G401 (cell line): ENCODE measurements around the gene LCE1F. TPM values are rescaled to one million over a fixed set of nuclear protein-coding genes. Genes with fewer than 3 reads are reported as not detected.

Experiments
- DNase-seq: peaks from one replicate; pipeline ENCODE4 v3.0.0-alpha.2; 2015; ENCODE audit warnings: low spot score
- in situ Hi-C: cut with HindIII; loops from 2 replicates; pipeline ENCODE4 v1.10.0; 2016; ENCODE audit warnings: low sequenced_read_pairs, mixed read lengths
- total RNA-seq: library from RNA; depleted of rRNA; stranded (reverse); fragments of >200 nt; shearing (Covaris generic); gene quantifications from 2 replicates; pipeline ENCODE4 v1.2.3, GENCODE V29; 2014; rRNA removed

The LCE1F gene
- total RNA-seq = not detected in 2 replicates

GRCh38 chr1:152774875-152775274 is at the start of gene LCE1F:
Gene LCE1F (plus strand): TSS chr1:152775140. CDS start chr1:152776372, 1,232 bp downstream.
- in situ Hi-C loops = no loop called here
- DNase-seq = no peak

DNA sequence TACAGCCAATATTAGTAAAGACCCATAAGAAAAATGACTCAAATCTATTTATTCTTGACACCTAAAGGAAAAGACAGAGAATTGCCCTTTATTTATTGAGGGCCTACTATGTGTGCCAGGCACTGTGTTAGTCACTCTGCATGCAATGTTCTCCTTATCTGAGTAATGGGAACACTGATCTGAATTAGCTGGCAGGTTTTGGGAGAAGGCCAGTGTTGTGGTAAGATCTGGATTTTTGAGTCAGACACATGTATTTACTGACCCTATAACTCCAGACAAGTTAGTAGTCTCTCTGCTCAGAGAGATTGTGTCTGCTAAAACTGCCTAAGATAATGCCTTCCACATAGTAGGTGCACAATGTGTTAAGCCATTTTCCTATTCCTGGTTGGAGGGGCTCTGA is 49.7 kb upstream of the LCE1F start:
- in situ Hi-C loops = no loop called here
- no peak for DNase-seq

GRCh38 chr1:152728986-152729385 is 46.0 kb upstream of the LCE1F start:
- no peak for DNase-seq
- in situ Hi-C loops = no loop called here

GRCh38 chr1:152735648-152736047 is 39.3 kb upstream of the LCE1F start:
- in situ Hi-C loops = no loop called here
- no peak for DNase-seq

- DNase-seq = no peak
- in situ Hi-C loops = no loop called here
Observed at GRCh38 chr1:152737997-152738396, 36.9 kb upstream of the LCE1F start.

DNA sequence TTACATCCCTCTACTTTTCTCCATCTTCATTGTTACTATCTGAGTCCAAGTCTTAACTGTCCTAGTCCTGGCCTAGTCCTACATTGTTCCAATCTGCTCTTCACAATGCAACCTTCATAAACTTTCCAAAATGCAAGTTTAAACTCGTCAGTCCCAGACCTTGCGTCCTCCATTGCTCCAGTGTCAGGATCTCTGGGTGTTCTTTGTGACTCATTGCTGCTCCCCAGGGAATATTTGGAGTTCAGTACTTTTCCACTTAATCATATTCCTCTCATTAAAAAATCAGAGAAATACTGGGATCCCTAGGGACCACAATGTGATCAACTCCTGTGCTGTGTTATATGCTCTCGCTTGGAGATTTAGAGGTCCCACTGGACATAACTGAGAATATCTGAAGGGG is 35.1 kb upstream of the LCE1F start:
- DNase-seq = no peak
- in situ Hi-C loops = no loop called here

DNA sequence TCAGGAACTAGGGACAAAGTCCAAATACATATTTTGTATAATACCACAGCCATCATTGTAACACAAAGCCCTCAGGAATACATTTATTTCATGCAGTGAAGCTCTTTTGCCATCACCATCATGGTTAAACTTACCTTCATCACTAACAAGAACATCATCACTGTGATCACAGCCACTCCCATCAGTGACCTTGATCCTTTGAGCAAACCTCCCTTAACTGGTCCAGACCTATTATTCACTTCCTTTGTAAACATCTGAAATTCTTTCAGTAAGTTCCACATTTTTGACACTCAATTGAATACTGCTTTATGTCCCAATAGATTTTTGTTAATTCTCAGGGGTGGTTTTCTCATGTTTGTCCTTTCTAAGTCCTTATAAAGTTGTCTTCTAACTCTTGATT is 33.3 kb upstream of the LCE1F start:
- in situ Hi-C loops = no loop called here
- no peak for DNase-seq

DNA sequence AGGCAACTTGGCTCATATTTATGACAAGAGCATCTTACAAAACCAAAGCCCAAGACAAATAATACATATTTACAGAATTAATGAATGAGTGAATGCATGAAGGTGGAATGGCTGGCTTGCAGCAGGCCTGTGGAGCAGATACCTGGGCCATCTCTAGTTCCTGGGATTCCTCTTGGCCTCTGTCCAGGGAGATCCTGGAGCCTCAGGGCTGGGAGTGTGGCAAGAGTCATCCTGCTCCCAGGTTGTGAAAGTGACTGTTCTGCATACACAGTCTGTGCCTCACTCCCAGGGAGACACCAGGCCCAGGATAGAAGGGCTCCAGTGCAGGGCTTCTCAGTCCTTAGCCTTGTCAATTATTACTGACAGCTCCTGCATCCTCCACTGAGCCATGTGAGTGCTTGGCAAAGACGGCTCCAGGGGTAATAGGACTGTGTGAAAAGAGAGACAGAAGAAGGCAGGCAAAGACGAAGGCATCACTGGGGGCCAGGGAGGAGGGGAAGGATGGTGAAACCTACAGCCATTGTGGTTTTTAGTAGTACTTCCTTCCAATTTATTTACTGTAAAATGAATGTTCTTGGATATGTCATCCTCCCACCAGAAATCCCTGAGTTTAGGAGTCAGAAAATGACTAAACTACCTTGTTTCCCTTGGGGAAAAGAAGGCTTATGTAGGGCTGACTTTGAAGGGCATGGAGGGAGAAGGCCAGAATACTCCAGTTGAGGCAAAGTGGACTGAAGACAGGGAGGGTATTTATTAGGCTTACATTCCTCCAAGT is 31.4 kb upstream of the LCE1F start:
- no peak for DNase-seq
- in situ Hi-C loops = no loop called here

DNA sequence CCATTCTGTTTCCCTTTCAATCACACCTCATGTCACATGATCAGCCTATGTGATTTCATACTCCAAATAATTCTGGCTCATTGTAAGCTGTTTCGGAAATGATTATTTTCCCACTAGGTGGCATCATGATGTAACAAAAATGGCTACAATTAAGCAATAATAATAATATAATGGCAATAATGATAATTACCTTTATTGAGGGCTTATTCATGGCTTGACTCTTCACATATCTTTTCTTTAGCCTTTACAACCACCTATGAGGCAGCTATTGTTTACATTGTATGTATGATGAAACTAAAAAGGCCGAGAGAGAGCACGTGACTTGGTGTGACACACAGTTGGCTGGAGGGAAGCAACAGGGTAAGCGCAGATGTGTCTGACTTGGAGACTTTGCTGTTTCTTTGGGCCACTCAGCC is 29.6 kb upstream of the LCE1F start:
- DNase-seq = no peak
- in situ Hi-C loops = no loop called here

- in situ Hi-C loops = no loop called here
- no peak for DNase-seq
Observed at GRCh38 chr1:152745765-152746444, 29.0 kb upstream of the LCE1F start.

- DNase-seq = no peak
- in situ Hi-C loops = no loop called here
Observed at GRCh38 chr1:152747831-152748230, 27.1 kb upstream of the LCE1F start.

- no peak for DNase-seq
- in situ Hi-C loops = no loop called here
Observed at GRCh38 chr1:152752225-152752624, 22.7 kb upstream of the LCE1F start.

GRCh38 chr1:152753586-152753985 is 21.4 kb upstream of the LCE1F start:
- no peak for DNase-seq
- in situ Hi-C loops = no loop called here

GRCh38 chr1:152756872-152757271 is 18.1 kb upstream of the LCE1F start:
- no peak for DNase-seq
- in situ Hi-C loops = no loop called here

GRCh38 chr1:152757747-152758146 is 17.2 kb upstream of the LCE1F start, which contains the start of gene KPRP:
Gene KPRP (plus strand): TSS chr1:152758025. CDS start chr1:152759589, 1,564 bp downstream.
- no peak for DNase-seq
- in situ Hi-C loops = no loop called here

- DNase-seq = no peak
- in situ Hi-C loops = no loop called here
Observed at GRCh38 chr1:152758636-152759035, 16.3 kb upstream of the LCE1F start.

DNA sequence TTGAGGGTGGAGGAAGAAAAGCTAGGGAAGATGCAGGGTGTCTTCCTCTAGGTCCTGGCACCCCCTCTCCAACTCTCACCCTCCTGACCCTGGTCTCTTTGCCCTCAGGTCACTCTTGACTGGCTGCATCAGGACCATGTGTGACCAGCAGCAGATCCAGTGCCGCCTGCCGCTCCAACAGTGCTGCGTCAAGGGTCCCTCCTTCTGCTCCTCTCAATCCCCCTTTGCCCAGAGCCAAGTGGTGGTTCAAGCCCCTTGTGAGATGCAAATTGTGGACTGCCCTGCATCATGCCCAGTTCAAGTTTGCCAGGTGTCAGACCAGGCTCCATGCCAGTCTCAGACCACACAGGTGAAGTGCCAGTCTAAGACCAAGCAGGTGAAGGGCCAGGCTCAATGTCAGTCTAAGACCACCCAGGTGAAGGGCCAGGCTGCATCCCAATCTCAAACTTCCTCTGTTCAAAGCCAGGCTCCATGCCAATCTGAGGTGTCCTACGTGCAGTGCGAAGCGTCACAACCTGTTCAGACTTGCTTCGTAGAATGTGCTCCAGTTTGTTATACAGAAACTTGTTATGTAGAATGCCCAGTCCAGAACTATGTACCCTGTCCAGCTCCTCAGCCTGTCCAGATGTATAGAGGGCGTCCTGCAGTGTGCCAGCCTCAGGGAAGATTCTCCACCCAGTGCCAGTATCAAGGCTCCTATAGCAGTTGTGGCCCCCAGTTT is 15.3 kb upstream of the LCE1F start:
- no peak for DNase-seq
- in situ Hi-C loops = no loop called here

GRCh38 chr1:152760551-152761190 is 14.3 kb upstream of the LCE1F start:
- in situ Hi-C loops = no loop called here

GRCh38 chr1:152761609-152762213 is 13.2 kb upstream of the LCE1F start:
- in situ Hi-C loops = no loop called here
- no peak for DNase-seq

More at GRCh38 chr1:152760551-152761190, 14.3 kb upstream of the LCE1F start:
- no peak for DNase-seq
